Myocyte (in vitro differentiated cells): ENCODE data around the gene DCAF15. TPM values are rescaled to one million over a fixed set of nuclear protein-coding genes. Genes with fewer than 3 reads are reported as not detected.

Experiments
- DNase-seq: peaks from one replicate; pipeline ENCODE4 v3.0.0-alpha.2; 2012; ENCODE audit warnings: low read depth
- total RNA-seq: library from RNA; depleted of rRNA; stranded (reverse); fragments of >200 nt; gene quantifications from 2 replicates; pipeline ENCODE4 v1.2.3, GENCODE V29; 2014

Gene DCAF15
- total RNA-seq, 1 donor from 2014 or later: 15.8 TPM

GRCh38 chr19:13974073-13974472 lies 21.8 kb downstream of the DCAF15 start:
- no peak for DNase-seq

GRCh38 chr19:13975870-13976269 lies 23.6 kb downstream of the DCAF15 start:
- no peak for DNase-seq

- no peak for DNase-seq
Observed at GRCh38 chr19:13976446-13976845, 24.1 kb downstream of the DCAF15 start.

GRCh38 chr19:13977803-13978202 lies 25.5 kb downstream of the DCAF15 start:
- DNase-seq: no peak

- DNase-seq: no peak
Observed at GRCh38 chr19:13978351-13979243, 26.3 kb downstream of the DCAF15 start.

GRCh38 chr19:13979244-13979615 lies 26.9 kb downstream of the DCAF15 start:
- no peak for DNase-seq

- no peak for DNase-seq
Observed at GRCh38 chr19:13979686-13980085, 27.4 kb downstream of the DCAF15 start.

- DNase-seq: no peak
Observed at GRCh38 chr19:13980340-13980739, 28.0 kb downstream of the DCAF15 start.

- no peak for DNase-seq
Observed at GRCh38 chr19:13981021-13981420, 28.7 kb downstream of the DCAF15 start.

GRCh38 chr19:13981467-13981866 lies 29.2 kb downstream of the DCAF15 start:
- no peak for DNase-seq

GRCh38 chr19:13981988-13982501 lies 29.7 kb downstream of the DCAF15 start:
- no peak for DNase-seq

- DNase-seq: no peak
Observed at GRCh38 chr19:13982773-13983172, 30.5 kb downstream of the DCAF15 start.

GRCh38 chr19:13983213-13983889 lies 31.0 kb downstream of the DCAF15 start:
- DNase-seq: no peak

- no peak for DNase-seq
Observed at GRCh38 chr19:13984186-13984585, 31.9 kb downstream of the DCAF15 start.

- no peak for DNase-seq
Observed at GRCh38 chr19:13984875-13985741, 32.8 kb downstream of the DCAF15 start.

GRCh38 chr19:13985771-13986347 lies 33.5 kb downstream of the DCAF15 start:
- no peak for DNase-seq

GRCh38 chr19:13986348-13986904 lies 34.1 kb downstream of the DCAF15 start:
- no peak for DNase-seq

- DNase-seq: peak; percentile 15
Observed at GRCh38 chr19:13987101-13987890, 35.0 kb downstream of the DCAF15 start.

- no peak for DNase-seq
Observed at GRCh38 chr19:13989487-13989886, 37.2 kb downstream of the DCAF15 start.

GRCh38 chr19:13990085-13990484 lies 37.8 kb downstream of the DCAF15 start:
- no peak for DNase-seq
